AG09319 (cell line): ENCODE measurements around the gene BTK.
A peak's percentile ranks its signal among the peaks of the same experiment; 100 is the strongest.

Experiments
- DNase-seq: peaks from one replicate; pipeline ENCODE4 v3.0.0-alpha.2; 2010; ENCODE audit warnings: low read depth; ENCODE audit errors: extremely low read depth
- CTCF ChIP-seq: IDR thresholded peaks from 2 replicates; pipeline ENCODE4 v1.5.1; 2011; ENCODE audit warnings: low read depth, mild to moderate bottlenecking, inconsistent platforms, low read length, moderate library complexity

The BTK gene

GRCh38 chrX:101362116-101362515, 23.9 kb downstream of the BTK start:
- no peak for TF ChIP-seq CTCF
- no peak for DNase-seq

GRCh38 chrX:101360390-101360789, 25.6 kb downstream of the BTK start:
- TF ChIP-seq CTCF, result no peak
- no peak for DNase-seq

GRCh38 chrX:101359966-101360365, 26.0 kb downstream of the BTK start:
- DNase-seq, result no peak
- no peak for TF ChIP-seq CTCF

GRCh38 chrX:101357166-101357795, 28.7 kb downstream of the BTK start:
- no peak for DNase-seq
- TF ChIP-seq CTCF, result peak; percentile 22

DNA sequence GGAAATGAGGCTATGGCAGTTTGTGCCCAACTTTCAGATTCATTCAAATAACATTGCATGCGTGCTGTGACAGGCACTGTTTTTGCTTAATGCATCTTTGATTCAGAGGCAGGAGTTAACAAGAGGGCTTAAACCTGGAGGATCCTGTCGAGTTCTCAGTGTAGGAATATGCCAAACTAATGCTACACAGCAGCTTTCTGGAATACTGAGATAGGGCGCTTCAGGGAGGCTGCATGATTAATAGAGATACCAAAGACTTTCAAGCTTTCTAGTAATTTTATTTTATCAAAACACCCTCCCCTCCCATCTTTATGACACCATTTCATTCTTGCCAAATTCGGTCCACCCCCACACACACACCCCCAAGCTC, 36.8 kb downstream of the BTK start:
- no peak for TF ChIP-seq CTCF

GRCh38 chrX:101348452-101349192, 37.4 kb downstream of the BTK start, which contains the start of gene TIMM8A:
TSS of gene TIMM8A (minus strand) at chrX:101348742. CDS start at chrX:101348664, 78 bp downstream.
- peak; percentile 12 for DNase-seq
- TF ChIP-seq CTCF, result no peak

More for the DNA sequence above, 36.8 kb downstream of the BTK start:
- no peak for DNase-seq

GRCh38 chrX:101347859-101348451, 38.0 kb downstream of the BTK start:
- no peak for TF ChIP-seq CTCF
- DNase-seq, result no peak
